Stimulated activated CD8-positive, alpha-beta memory T cell treated with anti-CD3 and anti-CD28 coated beads, Interleukin-15, amount 100 ng/mL, for 1 hour (primary cell): ENCODE measurements around the gene ANKRD33.
"Not testable (repeated sequence)": the region's sequence is repeated elsewhere in the genome, so short reads cannot be mapped to it uniquely, and the experiment has no call there.

Source experiments
- DNase-seq: peaks from one replicate; pipeline ENCODE4 v3.0.0-alpha.2; 2020; ENCODE audit warnings: low read depth

ANKRD33 gene

GRCh38 chr12:51883998-51884675, 3.8 kb upstream of the ANKRD33 start:
- no peak for DNase-seq

DNA sequence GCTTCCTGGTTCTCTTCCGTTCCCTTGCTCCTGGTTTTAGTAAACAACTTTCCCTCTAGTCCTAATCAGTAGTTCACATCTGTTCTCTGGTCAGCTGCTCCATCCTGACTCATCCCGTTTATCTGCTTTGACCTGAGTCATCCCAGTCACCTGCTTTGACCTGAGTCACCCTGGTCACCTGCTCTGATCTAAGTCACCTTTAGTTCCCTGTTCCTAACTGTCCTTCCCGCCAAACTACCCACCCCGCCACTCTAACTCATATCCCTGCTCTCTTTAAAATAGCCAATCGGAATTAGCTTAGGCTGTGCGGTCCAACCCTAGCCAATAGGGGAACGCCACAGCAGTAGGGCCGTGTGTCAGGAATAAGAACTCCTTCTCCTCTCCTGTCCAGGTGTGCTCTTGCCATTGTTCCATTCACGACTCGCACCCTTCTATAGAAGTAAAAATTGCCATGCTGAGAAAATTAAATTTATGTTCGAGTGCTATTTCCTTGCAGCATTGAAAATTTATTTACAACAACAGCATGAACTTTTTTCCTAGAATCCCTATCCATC, 3.1 kb upstream of the ANKRD33 start:
- DNase-seq = no peak

GRCh38 chr12:51885294-51886020, 2.4 kb upstream of the ANKRD33 start:
- not testable (repeated sequence) for DNase-seq

GRCh38 chr12:51886021-51886710, 1.7 kb upstream of the ANKRD33 start:
- DNase-seq = peak; percentile 14

DNA sequence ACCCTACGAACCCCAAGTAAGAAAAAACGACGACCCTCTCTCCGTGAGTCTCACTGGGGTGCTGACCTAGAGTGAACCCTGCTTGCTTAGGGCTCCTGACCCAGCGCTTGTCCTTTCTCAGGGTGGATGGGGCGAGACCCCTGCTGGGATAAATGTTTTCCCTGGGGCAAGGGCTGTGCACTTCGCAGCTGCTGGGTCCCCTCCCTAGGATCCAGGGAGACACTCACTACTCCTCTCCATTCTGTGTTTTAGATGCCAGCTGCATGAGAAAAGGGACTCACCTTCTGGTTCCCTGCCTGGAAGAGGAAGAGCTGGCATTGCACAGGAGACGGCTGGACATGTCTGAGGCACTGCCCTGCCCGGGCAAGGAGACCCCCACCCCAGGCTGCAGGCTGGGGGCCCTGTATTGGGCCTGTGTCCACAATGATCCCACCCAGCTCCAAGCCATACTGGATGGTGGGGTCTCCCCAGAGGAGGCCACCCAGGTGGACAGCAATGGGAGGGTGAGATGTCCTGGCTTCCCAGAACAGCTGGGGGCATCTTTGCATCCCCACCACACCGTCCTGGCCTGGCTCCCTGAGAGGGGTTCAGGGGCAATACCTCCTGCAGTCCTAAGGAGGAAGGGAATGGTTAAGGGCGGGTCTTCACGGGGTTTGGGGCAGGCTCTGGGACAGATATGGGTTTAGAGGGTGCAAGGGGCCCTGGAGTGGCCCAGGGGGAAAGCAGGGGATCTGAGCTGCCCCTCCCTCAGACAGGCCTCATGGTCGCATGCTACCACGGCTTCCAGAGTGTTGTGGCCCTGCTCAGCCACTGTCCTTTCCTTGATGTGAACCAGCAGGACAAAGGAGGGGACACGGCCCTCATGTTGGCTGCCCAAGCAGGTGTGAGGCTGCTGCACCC, 663 bp downstream of the ANKRD33 start:
- DNase-seq = no peak

- DNase-seq = no peak
Measured at GRCh38 chr12:51889216-51890132, 1.6 kb downstream of the ANKRD33 start.

DNA sequence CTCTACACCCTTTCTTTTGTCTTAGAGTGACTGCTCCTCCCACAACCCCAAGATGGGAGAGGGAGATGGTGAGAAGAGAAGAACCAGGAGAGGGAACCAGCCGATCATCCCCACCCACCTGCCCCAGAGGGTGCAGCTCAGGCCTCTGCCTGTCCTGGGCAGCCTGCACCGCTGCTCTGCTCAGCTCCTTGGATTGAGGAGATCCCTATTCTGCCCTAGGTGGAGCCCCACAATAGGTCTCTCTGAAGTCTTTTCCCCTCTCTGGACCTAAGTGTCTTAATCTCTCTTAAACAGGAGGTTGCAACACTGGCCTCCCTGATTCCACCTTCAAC, 2.2 kb downstream of the ANKRD33 start:
- DNase-seq = no peak

DNA sequence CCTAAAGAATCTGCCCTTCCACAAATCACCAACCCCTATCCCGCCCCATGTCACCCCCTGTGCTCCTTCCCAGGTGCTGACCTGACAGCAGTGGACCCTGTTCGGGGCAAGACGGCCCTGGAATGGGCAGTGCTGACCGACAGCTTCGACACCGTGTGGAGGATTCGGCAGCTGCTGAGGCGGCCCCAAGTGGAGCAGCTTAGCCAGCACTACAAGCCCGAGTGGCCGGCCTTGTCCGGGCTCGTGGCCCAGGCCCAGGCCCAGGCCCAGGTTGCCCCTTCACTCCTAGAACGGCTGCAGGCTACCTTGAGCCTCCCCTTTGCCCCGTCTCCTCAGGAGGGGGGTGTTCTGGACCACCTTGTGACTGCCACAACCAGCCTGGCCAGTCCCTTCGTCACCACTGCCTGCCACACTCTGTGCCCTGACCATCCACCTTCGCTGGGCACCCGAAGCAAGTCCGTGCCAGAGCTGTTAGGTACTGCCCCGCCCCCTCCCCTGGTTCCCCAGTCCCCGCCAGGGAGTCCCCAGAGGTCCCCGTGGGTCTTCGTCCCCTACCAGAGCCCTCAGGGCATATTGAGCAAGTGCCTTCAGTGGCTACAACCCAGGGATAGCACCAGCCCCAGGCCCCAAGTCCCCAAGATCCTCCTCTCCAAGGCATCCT, 2.7 kb downstream of the ANKRD33 start:
- no peak for DNase-seq

GRCh38 chr12:51891843-51892242, 3.9 kb downstream of the ANKRD33 start:
- DNase-seq = no peak

DNA sequence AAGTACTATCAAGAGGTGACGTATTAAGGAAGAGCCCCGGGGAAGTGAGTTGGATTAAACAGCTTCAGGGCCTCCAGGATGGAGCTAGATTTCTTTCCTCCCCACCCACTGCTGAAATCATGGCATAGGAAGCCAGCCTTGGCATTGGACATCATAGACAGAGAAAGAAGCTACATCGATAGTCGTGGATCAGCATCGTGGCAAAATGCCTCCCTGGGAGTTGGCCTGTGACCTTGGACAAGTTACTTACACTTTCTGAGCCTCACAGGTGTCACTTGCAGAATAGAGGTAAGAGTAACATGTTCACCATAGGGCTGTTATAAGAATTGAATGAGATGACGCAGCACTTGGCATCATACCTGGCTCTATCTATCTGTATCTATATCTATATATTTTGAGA, 5.9 kb downstream of the ANKRD33 start:
- DNase-seq = no peak

GRCh38 chr12:51895378-51896135, 7.7 kb downstream of the ANKRD33 start:
- DNase-seq = no peak

GRCh38 chr12:51896236-51896635, 8.3 kb downstream of the ANKRD33 start:
- DNase-seq = no peak

DNA sequence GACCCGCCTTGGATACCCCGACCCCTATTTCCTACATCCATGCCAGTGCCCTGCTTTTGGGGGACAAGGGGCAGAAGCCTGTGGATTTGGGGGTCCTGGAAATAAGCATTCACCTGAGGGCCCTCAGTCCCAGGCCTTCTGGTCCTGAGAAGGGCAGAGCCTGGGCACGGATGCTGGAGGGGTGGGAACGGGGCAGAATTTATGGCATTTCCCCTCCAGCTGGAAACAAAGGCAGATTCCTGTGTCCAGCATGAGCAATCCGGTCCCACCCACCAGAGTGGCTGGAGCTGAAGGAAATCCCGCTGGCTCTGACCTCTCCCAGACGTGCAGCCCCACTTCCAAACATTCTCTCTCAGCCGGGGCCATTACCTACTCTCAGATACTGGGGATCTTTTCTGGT, 9.3 kb downstream of the ANKRD33 start:
- DNase-seq = no peak

DNA sequence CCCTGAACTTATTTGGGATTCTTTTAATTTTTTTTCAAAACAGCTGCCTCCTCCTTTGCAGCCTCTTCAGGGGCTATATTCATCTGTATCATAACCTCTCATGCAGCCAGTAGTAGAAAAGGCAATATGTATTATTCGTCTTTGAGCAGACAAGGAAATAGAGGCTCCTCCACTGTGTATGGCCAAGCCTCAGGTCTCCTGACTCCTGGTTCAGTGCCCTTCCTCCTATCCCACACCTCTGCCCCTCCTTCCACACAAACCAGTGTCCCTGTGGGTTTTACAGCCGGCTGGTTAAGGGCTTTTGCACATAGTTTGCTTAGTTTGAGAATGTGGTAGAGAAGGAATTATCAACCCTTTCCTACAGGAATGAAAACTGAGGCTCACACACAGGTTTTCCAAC, 10.6 kb downstream of the ANKRD33 start:
- DNase-seq = no peak

DNA sequence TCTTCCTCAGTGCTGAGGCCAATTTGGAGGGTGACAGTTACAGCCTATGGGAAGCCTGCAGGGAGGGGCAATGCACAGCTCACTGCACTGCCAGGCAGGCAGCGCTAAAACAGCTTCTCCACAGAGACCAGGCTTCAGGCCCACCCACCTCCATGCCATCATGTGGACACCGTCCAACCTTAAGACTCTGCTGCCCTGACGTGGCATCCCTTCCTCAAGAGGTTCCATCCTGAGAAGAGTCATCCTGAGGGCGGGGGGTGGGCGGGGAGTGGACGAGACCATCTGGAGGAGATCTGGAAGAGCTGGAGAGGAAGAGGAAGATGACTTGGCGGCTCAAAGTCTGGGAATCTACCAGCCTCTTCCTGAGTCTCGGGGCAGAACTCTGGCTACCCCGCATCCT, 11.0 kb downstream of the ANKRD33 start:
- DNase-seq = no peak

- no peak for DNase-seq
Measured at GRCh38 chr12:51900323-51900889, 12.5 kb downstream of the ANKRD33 start.

DNA sequence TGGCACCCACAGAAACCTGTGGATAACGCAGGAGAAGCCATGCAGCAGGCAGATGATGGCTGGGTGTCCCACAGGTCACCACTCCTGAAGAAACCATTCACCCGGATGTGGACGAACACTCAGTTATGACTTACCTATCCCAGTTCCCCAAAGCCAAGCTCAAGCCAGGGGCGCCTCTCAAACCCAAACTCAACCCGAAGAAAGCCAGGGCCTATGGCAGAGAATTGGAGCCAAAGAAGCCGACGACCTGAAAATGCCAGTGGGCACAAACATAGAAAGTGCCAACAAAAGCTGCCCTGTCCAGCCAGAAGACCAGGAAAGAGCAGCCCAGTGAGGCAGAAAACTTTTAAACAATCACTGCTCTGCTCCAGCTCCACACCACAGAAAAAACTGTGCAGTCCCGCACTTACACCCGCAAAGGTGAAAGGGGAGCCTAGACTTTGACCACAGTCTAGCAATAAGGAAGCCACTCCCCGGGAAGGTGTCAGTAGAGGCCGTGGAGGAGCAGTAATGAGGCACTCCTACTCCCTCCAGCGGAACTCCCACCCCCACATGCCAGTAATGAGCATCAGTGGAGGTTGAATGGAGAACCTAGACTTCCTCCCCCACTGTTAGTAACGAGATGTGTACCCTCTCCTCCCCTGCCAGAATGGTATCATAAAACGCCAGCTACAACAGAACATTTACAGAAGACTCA, 13.4 kb downstream of the ANKRD33 start:
- DNase-seq = no peak

DNA sequence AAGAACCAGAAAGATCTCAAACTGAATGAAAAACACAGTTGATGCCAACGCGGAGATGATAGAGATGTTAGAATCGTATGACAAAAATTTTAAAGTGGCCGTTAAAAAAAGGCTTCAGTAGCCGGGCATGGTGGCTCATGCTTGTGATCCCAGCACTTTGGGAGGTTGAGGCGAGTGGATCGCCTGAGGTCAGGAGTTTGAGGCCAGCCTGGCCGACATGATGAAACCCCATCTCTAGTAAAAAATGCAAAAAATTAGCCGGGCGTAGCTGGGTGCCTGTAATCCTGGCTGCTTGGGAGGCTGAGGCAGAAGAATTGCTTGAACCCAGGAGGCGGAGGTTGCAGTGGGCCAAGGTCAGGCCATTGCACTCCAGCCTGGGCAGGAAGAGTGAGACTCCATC, 14.0 kb downstream of the ANKRD33 start:
- no peak for DNase-seq
